H1 (cell line): ENCODE data around the gene CENPO.

Experiments
- CHD1 ChIP-seq: IDR thresholded peaks from 2 replicates; pipeline ENCODE4 v1.6.1; 2012; ENCODE audit warnings: low read depth, low read length, improper control_type of control experiment
- CREB1 ChIP-seq: IDR thresholded peaks from 2 replicates; pipeline ENCODE4 v1.6.1; 2012; ENCODE audit warnings: inconsistent platforms
- EP300 ChIP-seq, 2 experiments: IDR thresholded peaks; 1 replicate in 1 of 2; 2 replicates in 1 of 2; pipeline ENCODE4 v1.6.1; 2011 to 2012; ENCODE audit warnings: low read depth in 2 of 2, low read length in 2 of 2, mild to moderate bottlenecking in 2 of 2, borderline replicate concordance in 1 of 2, inconsistent platforms in 1 of 2, moderate library complexity in 1 of 2
- JUND ChIP-seq: IDR thresholded peaks from 2 replicates; pipeline ENCODE4 v1.6.1; 2011; ENCODE audit warnings: mild to moderate bottlenecking, improper control_type of control experiment, low read length
- KDM4A ChIP-seq: IDR thresholded peaks from one replicate; pipeline ENCODE4 v1.7.1; 2012; ENCODE audit warnings: low read depth, mild to moderate bottlenecking, moderate library complexity, low read length, inconsistent platforms; ENCODE audit not compliant: severe bottlenecking
- POLR2AphosphoS5 ChIP-seq: IDR thresholded peaks from 2 replicates; pipeline ENCODE4 v1.6.1; 2011; ENCODE audit warnings: low read depth, low read length
- TF ChIP-seq, protein P1 (sequence below), 3 experiments: IDR thresholded peaks; 1 replicate in 2 of 3; 2 replicates in 1 of 3; pipeline versions ENCODE4 v1.5.1 to v1.6.1; 2011; ENCODE audit warnings: low read length in 3 of 3, mild to moderate bottlenecking in 3 of 3, inconsistent platforms in 2 of 3, low read depth in 1 of 3, moderate library complexity in 1 of 3; ENCODE audit not compliant: insufficient read depth in 1 of 3; ENCODE audit errors: control extremely low read depth in 1 of 3
- TF ChIP-seq, protein P2 (sequence below): IDR thresholded peaks from 2 replicates; pipeline ENCODE4 v1.6.1; 2011; ENCODE audit warnings: low read depth, mild to moderate bottlenecking, low read length; ENCODE audit not compliant: insufficient read depth
- TF ChIP-seq, protein P3 (sequence below): fragments of 300-600 bp; sonication (generic); IDR thresholded peaks from 2 replicates; pipeline ENCODE4 v1.7.1; 2012; ENCODE audit warnings: low read length, moderate library complexity, mild to moderate bottlenecking, inconsistent platforms; ENCODE audit not compliant: insufficient replicate concordance

DNA sequence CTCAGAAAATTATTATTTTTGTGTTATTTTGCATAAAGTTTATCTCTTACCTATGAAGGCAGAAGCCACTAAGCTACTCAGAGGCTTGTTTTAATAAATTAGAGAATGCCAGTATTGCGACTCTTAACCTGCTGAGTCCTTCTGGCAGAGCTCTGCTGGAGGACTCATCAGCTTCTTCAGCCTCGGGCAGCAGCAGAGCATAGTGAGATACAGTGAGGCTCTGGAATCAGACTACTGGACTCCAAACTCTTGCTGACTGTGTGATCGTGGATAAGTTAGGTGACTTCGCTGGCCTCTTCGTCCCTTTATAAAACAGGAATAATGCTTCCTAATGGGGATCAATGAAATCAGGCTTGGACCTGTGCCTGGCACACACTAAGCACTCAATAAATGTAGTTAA lies 1.8 kb upstream of the CENPO start:
- TF ChIP-seq, protein P1, sequence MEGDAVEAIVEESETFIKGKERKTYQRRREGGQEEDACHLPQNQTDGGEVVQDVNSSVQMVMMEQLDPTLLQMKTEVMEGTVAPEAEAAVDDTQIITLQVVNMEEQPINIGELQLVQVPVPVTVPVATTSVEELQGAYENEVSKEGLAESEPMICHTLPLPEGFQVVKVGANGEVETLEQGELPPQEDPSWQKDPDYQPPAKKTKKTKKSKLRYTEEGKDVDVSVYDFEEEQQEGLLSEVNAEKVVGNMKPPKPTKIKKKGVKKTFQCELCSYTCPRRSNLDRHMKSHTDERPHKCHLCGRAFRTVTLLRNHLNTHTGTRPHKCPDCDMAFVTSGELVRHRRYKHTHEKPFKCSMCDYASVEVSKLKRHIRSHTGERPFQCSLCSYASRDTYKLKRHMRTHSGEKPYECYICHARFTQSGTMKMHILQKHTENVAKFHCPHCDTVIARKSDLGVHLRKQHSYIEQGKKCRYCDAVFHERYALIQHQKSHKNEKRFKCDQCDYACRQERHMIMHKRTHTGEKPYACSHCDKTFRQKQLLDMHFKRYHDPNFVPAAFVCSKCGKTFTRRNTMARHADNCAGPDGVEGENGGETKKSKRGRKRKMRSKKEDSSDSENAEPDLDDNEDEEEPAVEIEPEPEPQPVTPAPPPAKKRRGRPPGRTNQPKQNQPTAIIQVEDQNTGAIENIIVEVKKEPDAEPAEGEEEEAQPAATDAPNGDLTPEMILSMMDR (IDR thresholded peaks at IDR 0.05; ENCODE audit: control extremely low read depth in 1 of 3, insufficient read depth in 1 of 3, low read depth in 1 of 3, low read length in 3 of 3): no peak
- TF ChIP-seq EP300 (IDR thresholded peaks at IDR 0.05; ENCODE audit: borderline replicate concordance in 1 of 2, low read depth in 2 of 2, low read length in 2 of 2) (no peak), CREB1 (no peak), KDM4A (no peak), POLR2AphosphoS5 (no peak), JUND (no peak), CHD1 (no peak)
- TF ChIP-seq, protein P2, sequence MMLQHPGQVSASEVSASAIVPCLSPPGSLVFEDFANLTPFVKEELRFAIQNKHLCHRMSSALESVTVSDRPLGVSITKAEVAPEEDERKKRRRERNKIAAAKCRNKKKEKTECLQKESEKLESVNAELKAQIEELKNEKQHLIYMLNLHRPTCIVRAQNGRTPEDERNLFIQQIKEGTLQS: no peak
- TF ChIP-seq, protein P3, sequence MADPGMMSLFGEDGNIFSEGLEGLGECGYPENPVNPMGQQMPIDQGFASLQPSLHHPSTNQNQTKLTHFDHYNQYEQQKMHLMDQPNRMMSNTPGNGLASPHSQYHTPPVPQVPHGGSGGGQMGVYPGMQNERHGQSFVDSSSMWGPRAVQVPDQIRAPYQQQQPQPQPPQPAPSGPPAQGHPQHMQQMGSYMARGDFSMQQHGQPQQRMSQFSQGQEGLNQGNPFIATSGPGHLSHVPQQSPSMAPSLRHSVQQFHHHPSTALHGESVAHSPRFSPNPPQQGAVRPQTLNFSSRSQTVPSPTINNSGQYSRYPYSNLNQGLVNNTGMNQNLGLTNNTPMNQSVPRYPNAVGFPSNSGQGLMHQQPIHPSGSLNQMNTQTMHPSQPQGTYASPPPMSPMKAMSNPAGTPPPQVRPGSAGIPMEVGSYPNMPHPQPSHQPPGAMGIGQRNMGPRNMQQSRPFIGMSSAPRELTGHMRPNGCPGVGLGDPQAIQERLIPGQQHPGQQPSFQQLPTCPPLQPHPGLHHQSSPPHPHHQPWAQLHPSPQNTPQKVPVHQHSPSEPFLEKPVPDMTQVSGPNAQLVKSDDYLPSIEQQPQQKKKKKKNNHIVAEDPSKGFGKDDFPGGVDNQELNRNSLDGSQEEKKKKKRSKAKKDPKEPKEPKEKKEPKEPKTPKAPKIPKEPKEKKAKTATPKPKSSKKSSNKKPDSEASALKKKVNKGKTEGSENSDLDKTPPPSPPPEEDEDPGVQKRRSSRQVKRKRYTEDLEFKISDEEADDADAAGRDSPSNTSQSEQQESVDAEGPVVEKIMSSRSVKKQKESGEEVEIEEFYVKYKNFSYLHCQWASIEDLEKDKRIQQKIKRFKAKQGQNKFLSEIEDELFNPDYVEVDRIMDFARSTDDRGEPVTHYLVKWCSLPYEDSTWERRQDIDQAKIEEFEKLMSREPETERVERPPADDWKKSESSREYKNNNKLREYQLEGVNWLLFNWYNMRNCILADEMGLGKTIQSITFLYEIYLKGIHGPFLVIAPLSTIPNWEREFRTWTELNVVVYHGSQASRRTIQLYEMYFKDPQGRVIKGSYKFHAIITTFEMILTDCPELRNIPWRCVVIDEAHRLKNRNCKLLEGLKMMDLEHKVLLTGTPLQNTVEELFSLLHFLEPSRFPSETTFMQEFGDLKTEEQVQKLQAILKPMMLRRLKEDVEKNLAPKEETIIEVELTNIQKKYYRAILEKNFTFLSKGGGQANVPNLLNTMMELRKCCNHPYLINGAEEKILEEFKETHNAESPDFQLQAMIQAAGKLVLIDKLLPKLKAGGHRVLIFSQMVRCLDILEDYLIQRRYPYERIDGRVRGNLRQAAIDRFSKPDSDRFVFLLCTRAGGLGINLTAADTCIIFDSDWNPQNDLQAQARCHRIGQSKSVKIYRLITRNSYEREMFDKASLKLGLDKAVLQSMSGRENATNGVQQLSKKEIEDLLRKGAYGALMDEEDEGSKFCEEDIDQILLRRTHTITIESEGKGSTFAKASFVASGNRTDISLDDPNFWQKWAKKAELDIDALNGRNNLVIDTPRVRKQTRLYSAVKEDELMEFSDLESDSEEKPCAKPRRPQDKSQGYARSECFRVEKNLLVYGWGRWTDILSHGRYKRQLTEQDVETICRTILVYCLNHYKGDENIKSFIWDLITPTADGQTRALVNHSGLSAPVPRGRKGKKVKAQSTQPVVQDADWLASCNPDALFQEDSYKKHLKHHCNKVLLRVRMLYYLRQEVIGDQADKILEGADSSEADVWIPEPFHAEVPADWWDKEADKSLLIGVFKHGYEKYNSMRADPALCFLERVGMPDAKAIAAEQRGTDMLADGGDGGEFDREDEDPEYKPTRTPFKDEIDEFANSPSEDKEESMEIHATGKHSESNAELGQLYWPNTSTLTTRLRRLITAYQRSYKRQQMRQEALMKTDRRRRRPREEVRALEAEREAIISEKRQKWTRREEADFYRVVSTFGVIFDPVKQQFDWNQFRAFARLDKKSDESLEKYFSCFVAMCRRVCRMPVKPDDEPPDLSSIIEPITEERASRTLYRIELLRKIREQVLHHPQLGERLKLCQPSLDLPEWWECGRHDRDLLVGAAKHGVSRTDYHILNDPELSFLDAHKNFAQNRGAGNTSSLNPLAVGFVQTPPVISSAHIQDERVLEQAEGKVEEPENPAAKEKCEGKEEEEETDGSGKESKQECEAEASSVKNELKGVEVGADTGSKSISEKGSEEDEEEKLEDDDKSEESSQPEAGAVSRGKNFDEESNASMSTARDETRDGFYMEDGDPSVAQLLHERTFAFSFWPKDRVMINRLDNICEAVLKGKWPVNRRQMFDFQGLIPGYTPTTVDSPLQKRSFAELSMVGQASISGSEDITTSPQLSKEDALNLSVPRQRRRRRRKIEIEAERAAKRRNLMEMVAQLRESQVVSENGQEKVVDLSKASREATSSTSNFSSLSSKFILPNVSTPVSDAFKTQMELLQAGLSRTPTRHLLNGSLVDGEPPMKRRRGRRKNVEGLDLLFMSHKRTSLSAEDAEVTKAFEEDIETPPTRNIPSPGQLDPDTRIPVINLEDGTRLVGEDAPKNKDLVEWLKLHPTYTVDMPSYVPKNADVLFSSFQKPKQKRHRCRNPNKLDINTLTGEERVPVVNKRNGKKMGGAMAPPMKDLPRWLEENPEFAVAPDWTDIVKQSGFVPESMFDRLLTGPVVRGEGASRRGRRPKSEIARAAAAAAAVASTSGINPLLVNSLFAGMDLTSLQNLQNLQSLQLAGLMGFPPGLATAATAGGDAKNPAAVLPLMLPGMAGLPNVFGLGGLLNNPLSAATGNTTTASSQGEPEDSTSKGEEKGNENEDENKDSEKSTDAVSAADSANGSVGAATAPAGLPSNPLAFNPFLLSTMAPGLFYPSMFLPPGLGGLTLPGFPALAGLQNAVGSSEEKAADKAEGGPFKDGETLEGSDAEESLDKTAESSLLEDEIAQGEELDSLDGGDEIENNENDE: no peak
